Stimulated activated CD4-positive, alpha-beta T cell treated with anti-CD3 and anti-CD28 coated beads, TNF-alpha, amount 100 ng/mL, for 1 hour (primary cell): Measurements from ENCODE around the gene MTUS2.
"Not testable (repeated sequence)": the region's sequence is repeated elsewhere in the genome, so short reads cannot be mapped to it uniquely, and the experiment has no call there.

ENCODE experiments used
- DNase-seq, 3 donors: peaks; one replicate each; pipeline ENCODE4 v3.0.0-alpha.2; 2020; ENCODE audit warnings: low read depth in 3 of 3, low spot score in 1 of 3

MTUS2 gene

GRCh38 chr13:29382021-29382420, 561.9 kb downstream of the MTUS2 start:
- DNase-seq, result no peak

GRCh38 chr13:29383476-29383875, 563.3 kb downstream of the MTUS2 start:
- no peak for DNase-seq

DNA sequence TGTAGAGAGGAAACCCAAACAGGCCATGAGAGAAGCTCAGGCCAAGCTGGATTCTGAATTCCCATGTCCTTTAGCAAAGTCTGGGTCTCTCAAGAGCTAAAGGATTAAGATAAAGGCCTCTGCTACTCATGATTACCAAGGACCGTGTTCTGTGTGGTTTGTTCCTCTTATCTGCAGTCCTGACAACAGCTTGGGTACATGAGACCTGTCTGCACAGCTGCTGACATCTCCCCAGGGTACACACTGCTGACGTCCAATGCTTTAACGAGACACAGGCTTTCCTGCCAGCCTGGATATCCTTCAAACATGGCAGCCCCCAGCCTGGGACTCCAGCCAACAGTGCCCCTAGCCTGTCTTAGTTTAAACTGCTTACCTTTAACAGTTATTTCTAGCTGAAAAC, 564.3 kb downstream of the MTUS2 start:
- no peak for DNase-seq

GRCh38 chr13:29384871-29385270, 564.7 kb downstream of the MTUS2 start:
- DNase-seq, result no peak

GRCh38 chr13:29386246-29386645, 566.1 kb downstream of the MTUS2 start:
- DNase-seq, result no peak

GRCh38 chr13:29390598-29390997, 570.5 kb downstream of the MTUS2 start:
- DNase-seq, result not testable (repeated sequence)

DNA sequence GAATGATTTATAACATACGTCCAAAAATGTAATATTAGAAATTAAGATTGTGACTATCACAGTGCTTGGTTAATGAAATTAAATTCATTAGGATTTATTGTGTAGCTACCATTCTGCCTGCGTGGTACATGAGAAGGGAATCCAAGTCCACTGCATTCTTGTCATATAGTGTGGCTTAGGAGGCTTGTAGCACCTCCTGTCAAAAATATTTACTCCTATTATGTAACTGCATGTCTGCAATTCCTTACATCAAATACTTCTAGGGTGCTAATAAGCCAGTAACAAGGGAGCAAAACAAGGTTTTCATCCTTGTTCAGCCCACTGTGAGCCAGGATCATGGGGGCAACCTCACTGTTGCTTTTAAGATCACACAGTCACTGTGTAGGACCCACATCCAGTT, 576.3 kb downstream of the MTUS2 start:
- DNase-seq, result no peak

GRCh38 chr13:29397265-29397664, 577.1 kb downstream of the MTUS2 start:
- DNase-seq, result no peak

DNA sequence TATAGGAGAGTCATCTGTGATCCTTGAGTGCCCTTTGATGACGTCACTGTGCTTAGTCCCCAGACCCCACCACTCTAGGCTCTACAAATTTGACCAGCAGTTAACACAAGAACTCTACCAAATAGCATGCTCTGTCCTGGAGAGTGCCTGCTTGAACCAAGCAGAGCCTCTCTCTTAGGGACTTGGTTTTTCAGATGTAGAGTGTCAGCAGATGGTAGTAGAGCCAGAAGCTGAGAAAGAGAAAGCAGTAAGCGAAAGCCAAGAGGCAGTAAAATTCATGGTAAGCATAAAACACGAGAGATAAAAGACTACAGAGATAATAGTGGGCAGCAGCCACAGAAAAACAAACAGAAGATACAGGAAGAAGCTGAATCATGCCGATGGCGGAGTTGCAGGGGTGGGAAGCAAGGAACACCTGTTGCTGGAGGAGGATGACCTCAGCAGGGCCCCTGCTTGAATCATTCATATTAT, 582.1 kb downstream of the MTUS2 start:
- DNase-seq, result no peak

- DNase-seq, result no peak
Observed at GRCh38 chr13:29405401-29405800, 585.3 kb downstream of the MTUS2 start.

- no peak for DNase-seq
Observed at GRCh38 chr13:29411481-29411880, 591.3 kb downstream of the MTUS2 start.

GRCh38 chr13:29418026-29418425, 597.9 kb downstream of the MTUS2 start:
- DNase-seq, result no peak

GRCh38 chr13:29421118-29421517, 601.0 kb downstream of the MTUS2 start:
- DNase-seq, result no peak

- no peak for DNase-seq
Observed at GRCh38 chr13:29422015-29422414, 601.9 kb downstream of the MTUS2 start.

- DNase-seq, result no peak
Observed at GRCh38 chr13:29423050-29423449, 602.9 kb downstream of the MTUS2 start.

GRCh38 chr13:29427937-29428309, 607.8 kb downstream of the MTUS2 start:
- no peak for DNase-seq

DNA sequence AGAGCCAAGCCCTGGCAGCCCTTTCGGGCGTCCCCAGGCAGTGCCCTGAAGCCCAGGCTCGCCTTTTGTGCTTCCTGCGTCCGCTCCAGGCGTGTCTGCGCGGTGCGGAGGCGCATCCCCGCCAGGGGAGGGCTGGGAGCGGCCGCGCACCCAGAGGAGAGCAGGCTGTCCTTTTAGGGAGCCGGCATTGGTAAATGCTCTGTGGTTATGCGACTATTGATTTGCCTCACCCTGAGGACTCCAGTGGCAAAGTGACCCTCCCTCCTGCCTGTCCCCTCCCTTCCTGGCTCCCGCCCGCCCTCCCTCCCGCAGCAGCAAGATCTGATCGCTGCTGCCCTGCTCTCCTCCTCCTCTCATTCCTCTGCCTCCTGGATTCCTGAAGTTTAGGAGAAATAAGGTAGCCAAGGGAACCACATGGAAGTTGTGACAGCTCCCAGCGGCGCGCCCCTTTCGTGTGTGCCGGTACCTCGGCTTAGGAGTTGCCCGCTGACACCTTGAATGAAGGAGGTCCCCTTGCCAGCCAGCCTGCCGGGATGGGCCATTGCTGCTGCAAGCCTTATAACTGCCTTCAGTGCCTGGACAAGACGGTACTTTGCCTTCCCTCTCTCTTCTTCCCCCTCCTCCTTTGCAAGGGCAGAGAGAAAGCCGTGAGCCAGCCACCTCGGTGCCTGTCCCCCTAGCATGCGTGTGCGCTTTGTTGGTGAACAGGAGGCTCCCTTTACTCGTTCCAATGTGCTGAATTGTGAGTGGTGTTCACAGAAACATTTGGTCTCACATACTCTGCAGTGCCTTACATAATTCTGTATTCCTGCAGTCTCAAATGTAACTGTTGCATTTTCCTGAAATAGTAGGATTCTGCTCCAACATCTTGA, 608.4 kb downstream of the MTUS2 start:
- DNase-seq, result no peak

DNA sequence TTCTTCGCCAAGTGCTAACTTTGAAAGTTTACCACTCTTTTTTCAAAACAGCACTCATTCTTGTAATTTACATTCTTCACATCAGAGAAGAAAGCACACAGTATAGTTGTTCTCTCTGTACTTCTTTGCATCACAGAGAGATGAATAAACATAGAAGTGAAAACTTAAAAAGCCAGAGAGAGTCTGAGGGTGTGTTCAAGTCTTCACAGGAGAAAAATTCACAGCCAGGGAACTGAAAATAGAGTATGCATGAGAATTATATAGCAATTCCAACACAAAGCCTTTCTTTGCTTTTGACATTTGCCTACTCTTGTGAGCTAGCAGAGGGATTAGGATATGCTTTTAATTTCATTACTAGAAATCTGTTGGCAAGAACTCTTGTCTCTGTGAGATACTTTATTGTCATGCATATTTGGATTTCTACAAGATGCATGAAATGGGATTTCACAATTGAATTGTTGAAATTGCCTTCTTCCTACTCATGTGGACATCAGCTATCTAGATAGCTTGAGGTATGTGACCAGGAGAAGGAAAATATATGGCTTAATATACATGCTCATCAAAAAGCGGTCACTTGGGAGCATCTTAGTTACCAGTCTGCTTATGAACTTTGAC, 609.3 kb downstream of the MTUS2 start:
- no peak for DNase-seq

- no peak for DNase-seq
Observed at GRCh38 chr13:29434217-29434945, 614.2 kb downstream of the MTUS2 start.

DNA sequence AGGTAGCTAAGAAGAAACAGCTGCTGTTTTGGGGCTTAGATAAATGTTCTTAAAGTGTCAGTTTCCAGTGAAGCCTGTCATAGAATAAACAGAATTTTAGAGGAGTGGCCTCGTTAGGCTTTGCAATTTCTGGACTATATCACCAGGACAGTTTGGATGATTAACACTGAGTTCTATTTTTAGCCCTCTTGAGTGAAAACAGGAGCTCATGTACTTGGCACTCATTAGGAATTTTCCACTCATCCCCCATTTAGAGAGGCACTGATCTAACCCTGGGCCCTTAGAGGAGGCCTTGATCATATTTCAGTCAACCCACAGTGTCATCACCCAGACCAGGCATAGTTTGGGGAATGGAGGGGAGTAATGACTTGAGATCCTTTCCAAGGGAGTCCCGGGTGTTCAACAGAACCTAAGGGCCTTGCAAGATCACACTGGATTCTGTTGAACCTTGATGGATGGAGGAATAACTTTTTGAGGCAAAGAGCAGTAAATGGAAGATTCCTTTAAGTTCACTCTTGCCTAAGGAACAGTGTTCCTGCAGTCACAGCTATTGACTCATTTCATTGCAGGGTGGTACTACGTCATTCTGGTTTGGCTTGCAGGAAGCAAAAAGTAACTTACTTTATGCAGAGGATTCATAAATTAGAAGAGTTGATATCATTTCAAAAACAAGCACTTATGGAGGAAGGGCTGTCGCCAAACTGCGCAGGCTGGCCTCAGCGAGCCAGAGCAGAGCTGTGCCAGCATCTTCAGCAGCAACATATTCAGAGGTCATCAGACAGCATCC, 615.2 kb downstream of the MTUS2 start:
- no peak for DNase-seq

DNA sequence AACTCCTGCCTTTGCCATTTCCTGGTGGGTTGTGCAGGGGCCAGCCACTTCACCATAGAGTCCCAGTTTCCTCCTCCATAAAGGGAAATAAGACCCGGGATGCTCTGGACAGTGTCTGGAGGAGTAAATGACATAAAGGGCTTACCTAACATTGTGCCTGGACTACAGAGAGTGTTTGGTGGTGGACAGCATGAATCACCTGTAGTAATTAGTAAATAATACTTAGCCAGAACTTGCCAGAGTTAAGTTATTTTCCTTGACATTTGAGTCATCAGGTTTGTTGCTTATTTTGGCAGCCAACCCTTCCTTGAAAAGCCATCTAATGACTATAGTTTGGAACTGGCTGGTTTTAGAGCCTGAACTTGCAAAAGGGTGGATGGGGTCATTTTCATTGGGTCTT, 616.2 kb downstream of the MTUS2 start:
- no peak for DNase-seq
